HG03139 (cell line): Measurements from ENCODE around the gene INTS11.

Experiments used
- ATAC-seq: cut with Tn5 transposase; IDR thresholded peaks from one replicate; pipeline ENCODE4 v1.9.1; 2021; ENCODE audit not compliant: unreplicated experiment

The INTS11 gene

GRCh38 chr1:1345384-1345783 lies 20.9 kb upstream of the INTS11 start:
- no peak for ATAC-seq

GRCh38 chr1:1344655-1345361 lies 20.3 kb upstream of the INTS11 start:
- no peak for ATAC-seq

- ATAC-seq, result no peak
Measured at GRCh38 chr1:1343811-1344421, 19.5 kb upstream of the INTS11 start.

DNA sequence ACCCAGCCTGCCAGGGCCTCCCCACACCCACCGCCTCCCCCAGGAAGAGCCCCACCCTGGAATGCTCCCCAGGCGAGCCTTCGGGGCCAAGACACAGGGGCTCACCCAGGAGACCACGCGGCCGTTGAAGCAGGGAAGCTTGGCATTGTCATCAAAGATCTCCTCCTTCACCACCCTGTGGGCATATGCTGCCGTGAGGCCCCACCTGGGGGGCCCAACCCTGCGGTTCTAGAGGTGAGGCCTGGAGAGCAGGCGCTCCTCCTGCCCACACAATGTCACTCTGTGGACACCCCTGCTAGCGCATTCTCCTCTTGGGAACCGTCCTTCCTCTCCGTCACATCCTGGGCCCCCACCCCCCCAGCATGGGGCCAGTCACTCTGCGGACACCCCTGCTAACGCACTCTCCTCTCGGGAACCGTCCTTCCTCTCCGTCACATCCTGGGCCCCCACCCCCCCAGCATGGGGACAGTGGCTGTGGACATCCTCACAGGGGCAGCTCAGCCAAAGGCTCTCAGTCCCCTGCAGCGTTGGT lies 18.2 kb upstream of the INTS11 start:
- ATAC-seq, result no peak

GRCh38 chr1:1342061-1342562 lies 17.7 kb upstream of the INTS11 start:
- ATAC-seq, result no peak

DNA sequence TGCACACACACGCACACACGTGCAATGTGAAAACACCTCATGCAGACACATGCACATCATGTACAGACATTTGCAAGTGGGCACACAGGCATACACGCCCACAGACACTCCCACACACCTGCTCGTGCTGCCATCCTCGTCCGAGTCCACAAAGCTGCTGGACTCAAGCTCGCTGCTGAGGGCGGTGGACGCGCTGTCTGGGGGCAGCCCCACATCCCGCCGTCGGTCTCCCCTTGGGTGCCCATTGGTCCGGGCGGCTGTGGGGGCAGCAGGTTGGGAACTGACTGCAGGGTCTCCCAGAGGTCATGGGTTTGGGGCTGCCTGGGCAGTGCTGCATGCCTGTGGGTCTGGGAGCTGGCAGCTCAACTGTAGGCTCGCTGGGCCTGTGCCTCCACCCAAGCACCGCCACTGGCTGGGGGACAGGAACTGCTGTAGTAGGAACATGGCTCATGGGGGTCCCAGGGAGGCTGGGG lies 17.1 kb upstream of the INTS11 start:
- ATAC-seq, result no peak

- no peak for ATAC-seq
Measured at GRCh38 chr1:1340791-1341548, 16.5 kb upstream of the INTS11 start.

GRCh38 chr1:1340185-1340584 lies 15.7 kb upstream of the INTS11 start:
- no peak for ATAC-seq

DNA sequence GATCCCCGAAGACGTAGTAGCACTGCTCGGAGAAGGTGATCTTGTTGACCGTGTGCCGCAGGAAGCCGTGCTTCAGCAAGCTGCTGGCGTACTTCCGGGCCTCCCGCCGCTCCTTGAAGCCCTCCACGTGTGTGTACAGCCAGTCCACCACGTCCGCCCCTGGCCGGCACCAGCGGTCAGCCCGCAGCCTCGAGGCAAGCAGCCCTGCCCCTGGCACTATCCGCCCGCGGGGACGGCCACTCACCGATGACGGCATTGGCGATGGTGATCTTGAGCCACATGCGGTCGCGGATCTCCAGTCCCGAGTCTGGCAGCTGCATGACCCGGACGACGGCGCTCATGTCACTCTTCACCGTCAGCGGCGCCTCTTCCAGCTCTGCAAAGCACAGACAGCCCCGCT lies 13.8 kb upstream of the INTS11 start:
- ATAC-seq, result no peak

- no peak for ATAC-seq
Measured at GRCh38 chr1:1337793-1338147, 13.3 kb upstream of the INTS11 start.

DNA sequence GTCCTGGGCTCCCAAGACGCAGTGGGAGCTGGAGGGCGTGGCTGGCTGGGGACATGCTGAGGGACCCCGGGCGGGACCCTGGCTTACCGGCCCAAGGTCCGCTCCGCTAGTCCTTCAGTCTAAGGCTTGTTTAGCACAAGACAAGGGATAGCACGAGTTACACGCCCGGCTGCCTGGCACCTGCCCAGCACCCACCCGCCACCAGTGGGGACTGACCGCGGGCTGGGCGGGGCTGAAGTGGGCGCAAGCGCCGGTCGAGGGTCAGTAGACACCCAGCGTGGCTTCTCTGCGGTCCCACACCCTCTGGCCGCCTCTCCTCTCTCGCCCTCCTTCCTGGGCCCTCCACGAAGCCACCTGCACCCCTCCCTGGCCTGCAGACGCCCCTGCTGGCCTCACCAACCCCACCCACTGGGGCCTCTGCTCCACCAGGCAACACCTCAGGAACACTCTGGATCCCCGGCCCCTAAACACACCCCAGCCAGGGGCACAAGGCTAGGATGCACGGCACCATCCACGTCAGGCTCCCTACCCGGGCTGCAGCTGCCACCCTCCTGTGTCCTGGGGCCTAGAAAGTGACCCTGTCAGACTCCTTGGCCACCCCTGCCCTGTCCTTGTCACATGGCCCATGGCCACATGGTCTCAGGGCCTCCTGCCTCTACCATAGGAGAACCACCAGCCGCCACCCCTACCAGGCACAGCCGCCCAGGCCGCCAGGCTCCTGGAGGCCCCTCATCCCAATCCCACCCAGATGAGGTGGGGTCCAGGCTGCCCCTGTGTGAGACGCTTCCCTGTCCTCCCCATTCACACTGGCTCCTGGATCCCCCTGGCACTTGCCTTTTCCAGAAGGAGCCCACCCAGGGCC lies 12.7 kb upstream of the INTS11 start:
- ATAC-seq, result no peak

DNA sequence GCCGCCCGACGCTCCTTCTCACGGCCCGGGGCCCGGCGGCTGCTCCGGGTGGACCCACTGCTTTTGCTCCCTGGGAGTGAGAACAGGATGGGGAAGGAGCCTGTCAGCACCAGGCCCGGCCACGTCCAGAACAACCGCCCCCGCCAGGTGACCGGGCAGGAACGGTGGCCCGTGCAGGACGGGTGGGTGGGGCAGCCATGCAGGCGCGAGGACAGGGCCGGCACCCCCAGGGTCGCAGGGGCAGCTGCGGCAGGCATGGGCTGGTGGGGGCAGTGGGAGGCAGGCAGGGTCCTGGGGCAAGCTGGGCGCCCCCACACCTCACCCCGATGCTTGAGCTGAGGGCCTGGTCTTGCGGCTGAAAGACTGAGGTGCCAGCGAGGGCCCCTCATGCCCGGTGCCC lies 12.0 kb upstream of the INTS11 start:
- no peak for ATAC-seq

- no peak for ATAC-seq
Measured at GRCh38 chr1:1335792-1336248, 11.4 kb upstream of the INTS11 start.

DNA sequence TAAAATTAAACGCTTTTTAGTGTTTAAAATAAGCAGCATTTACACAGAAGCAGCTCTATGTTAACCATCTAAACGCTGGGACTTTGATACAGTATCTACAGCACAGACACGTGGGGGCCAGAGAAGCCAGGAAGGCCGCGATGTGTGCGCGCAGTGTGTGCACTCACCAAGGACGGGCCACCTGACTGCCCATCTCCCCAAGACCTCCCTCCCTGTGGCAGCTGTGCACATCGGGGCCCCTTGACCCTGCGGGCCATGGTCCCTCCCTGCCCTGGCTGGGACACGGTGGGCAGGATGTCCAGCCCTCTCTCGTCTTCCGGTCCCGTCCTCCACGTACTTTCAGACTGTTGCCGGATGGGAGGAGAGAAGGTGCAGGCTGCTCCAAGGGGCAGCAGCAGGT lies 10.8 kb upstream of the INTS11 start:
- no peak for ATAC-seq

- ATAC-seq, result no peak
Measured at GRCh38 chr1:1334835-1335234, 10.4 kb upstream of the INTS11 start.

GRCh38 chr1:1333551-1334241 lies 9.2 kb upstream of the INTS11 start:
- no peak for ATAC-seq

DNA sequence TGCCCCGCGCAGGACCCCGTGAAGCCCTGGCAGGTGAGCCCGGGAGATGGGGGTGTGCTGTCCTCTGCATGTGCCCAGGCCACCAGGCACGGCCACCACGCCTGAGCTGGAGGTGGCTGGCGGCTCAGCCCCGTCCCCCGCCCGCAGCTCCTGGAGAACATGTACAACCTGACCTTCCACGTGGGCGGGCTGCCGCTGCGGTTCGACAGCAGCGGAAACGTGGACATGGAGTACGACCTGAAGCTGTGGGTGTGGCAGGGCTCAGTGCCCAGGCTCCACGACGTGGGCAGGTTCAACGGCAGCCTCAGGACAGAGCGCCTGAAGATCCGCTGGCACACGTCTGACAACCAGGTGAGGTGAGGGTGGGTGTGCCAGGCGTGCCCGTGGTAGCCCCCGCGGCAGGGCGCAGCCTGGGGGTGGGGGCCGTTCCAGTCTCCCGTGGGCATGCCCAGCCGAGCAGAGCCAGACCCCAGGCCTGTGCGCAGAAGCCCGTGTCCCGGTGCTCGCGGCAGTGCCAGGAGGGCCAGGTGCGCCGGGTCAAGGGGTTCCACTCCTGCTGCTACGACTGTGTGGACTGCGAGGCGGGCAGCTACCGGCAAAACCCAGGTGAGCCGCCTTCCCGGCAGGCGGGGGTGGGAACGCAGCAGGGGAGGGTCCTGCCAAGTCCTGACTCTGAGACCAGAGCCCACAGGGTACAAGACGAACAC lies 8.5 kb upstream of the INTS11 start:
- ATAC-seq, result no peak

DNA sequence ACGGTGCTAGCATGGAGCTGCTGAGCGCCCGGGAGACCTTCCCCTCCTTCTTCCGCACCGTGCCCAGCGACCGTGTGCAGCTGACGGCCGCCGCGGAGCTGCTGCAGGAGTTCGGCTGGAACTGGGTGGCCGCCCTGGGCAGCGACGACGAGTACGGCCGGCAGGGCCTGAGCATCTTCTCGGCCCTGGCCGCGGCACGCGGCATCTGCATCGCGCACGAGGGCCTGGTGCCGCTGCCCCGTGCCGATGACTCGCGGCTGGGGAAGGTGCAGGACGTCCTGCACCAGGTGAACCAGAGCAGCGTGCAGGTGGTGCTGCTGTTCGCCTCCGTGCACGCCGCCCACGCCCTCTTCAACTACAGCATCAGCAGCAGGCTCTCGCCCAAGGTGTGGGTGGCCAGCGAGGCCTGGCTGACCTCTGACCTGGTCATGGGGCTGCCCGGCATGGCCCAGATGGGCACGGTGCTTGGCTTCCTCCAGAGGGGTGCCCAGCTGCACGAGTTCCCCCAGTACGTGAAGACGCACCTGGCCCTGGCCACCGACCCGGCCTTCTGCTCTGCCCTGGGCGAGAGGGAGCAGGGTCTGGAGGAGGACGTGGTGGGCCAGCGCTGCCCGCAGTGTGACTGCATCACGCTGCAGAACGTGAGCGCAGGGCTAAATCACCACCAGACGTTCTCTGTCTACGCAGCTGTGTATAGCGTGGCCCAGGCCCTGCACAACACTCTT lies 7.7 kb upstream of the INTS11 start:
- ATAC-seq, result no peak
